ENCODE results near the gene PI4K2B.
A peak's percentile ranks its signal among the peaks of the same experiment; 100 is the strongest.
"Not testable (repeated sequence)": the region's sequence is repeated elsewhere in the genome, so short reads cannot be mapped to it uniquely, and the experiment has no call there.

Gene PI4K2B

GRCh38 chr4:25306518-25307057 is 72.8 kb downstream of the PI4K2B start:
- DNase-seq (ENCODE audit: low read depth) = no peak

GRCh38 chr4:25307596-25307995 is 73.8 kb downstream of the PI4K2B start:
- DNase-seq (ENCODE audit: low read depth) = no peak

GRCh38 chr4:25308306-25308705 is 74.5 kb downstream of the PI4K2B start:
- no peak for DNase-seq (ENCODE audit: low read depth)

GRCh38 chr4:25308761-25309160 is 74.9 kb downstream of the PI4K2B start:
- DNase-seq (ENCODE audit: low read depth) = no peak

- DNase-seq (ENCODE audit: low read depth) = no peak
These were observed 76.4 kb downstream of the PI4K2B start for GRCh38 chr4:25310066-25310802.

- no peak for DNase-seq (ENCODE audit: low read depth)
These were observed 77.0 kb downstream of the PI4K2B start for GRCh38 chr4:25310803-25311166.

GRCh38 chr4:25312496-25313200 is 78.8 kb downstream of the PI4K2B start, which contains the start of gene ZCCHC4:
Gene ZCCHC4 (plus strand): TSS chr4:25312774. CDS start chr4:25312810, 36 bp downstream.
- DNase-seq (ENCODE audit: low read depth) = peak; percentile 80

- no peak for DNase-seq (ENCODE audit: low read depth)
These were observed 79.5 kb downstream of the PI4K2B start for GRCh38 chr4:25313201-25313895.

GRCh38 chr4:25320336-25320735 is 86.5 kb downstream of the PI4K2B start:
- DNase-seq (ENCODE audit: low read depth) = no peak

- DNase-seq (ENCODE audit: low read depth) = no peak
These were observed 86.9 kb downstream of the PI4K2B start for GRCh38 chr4:25320773-25321172.

GRCh38 chr4:25321703-25322102 is 87.9 kb downstream of the PI4K2B start:
- DNase-seq (ENCODE audit: low read depth) = no peak

GRCh38 chr4:25328463-25328862 is 94.6 kb downstream of the PI4K2B start:
- DNase-seq (ENCODE audit: low read depth) = not testable (repeated sequence)
